GM19463 (cell line): ENCODE measurements around the gene CNNM2.
"Not testable (repeated sequence)": the region's sequence is repeated elsewhere in the genome, so short reads cannot be mapped to it uniquely, and the experiment has no call there.

Experiments
- ATAC-seq: cut with Tn5 transposase; IDR thresholded peaks from one replicate; pipeline ENCODE4 v1.9.1; 2021; ENCODE audit warnings: mild to moderate bottlenecking, moderate library complexity; ENCODE audit not compliant: unreplicated experiment

CNNM2 gene

GRCh38 chr10:103100620-103101019, 182.5 kb downstream of the CNNM2 start:
- no peak for ATAC-seq

GRCh38 chr10:103102195-103102594, 184.1 kb downstream of the CNNM2 start:
- no peak for ATAC-seq

- no peak for ATAC-seq
Measured at GRCh38 chr10:103103989-103104388, 185.9 kb downstream of the CNNM2 start.

- ATAC-seq: no peak
Measured at GRCh38 chr10:103104721-103105120, 186.6 kb downstream of the CNNM2 start.

- ATAC-seq: no peak
Measured at GRCh38 chr10:103105462-103105861, 187.4 kb downstream of the CNNM2 start.

DNA sequence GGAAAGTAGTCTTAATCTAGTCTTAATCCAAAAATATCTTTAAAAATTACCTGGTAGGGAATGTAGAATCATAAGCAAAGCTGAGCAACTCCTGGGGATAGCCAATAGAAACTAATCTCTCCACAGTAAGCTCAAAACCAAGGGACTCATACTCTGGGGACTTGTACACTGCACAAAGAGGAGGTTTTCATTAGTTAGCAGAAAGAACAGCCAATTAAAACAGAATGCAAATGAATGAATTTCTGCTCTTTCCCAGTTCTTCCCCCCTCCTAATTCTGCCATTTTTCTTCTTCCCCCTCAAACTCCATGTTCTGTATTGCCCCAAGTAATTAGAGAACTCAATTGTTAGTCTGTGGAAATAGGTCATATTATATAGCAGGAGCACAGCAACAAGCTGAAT, 188.4 kb downstream of the CNNM2 start:
- ATAC-seq: no peak

DNA sequence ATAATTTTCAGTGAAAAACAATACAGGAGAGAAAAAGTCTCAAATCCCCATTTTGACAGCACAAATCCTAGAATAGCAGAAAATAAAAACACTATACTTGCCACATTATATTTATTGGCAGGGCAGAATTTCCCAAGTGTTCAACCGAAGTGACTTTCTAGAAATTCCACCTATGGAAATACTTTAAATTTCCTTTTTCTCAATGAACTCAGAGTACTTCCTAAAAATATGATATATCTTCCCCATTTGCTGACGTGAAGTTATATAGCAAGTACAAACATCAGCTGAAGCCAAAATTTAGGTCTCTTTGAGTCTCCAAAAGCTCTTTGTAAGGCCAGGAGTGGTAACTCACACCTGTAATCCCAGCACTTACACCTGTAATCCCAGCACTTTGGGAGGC, 191.7 kb downstream of the CNNM2 start:
- no peak for ATAC-seq

GRCh38 chr10:103110407-103110806, 192.3 kb downstream of the CNNM2 start:
- ATAC-seq: no peak

DNA sequence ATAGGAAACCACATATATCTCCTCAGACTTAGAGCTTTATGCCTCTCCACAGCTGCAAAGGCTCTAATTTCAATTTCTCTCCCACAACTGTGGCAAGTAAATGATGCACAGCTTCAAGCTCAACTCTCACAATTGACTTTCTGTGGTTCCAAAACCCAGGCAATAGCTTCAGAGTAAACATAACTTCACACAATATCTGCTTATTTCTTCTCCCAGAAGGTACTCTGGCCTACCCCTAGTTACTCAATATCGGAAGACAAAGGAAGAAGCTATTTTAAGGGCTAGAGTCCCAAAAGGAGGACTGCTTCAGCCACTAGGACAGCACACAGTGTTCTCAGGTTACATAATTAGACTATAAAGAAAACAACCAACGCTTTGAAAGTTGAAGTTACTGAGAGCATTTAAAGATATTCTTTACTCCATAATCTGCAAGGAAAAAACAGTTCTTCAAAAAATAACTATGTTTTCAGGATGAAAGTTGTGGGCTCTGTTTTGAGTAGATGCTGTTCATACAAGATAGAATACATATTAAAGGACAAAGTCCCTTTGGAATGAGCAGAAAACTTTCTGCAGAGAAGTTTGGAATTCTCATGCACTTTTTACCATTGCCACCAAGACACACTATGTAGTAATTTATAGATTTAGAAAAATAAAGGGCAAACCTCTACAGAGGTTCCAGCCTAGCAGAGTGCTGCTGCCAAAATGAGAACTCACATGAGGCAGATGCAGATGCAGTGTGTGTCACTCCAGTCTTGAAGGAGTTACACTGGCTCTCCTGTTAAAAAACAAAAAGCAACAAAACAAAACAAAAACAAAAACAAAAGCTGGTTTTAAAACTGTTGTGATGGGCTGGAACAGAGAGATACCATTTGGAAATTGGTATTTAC, 193.2 kb downstream of the CNNM2 start:
- ATAC-seq: peak; percentile 64

GRCh38 chr10:103111918-103112877, 194.1 kb downstream of the CNNM2 start:
- peak; percentile 61 for ATAC-seq

GRCh38 chr10:103114876-103115275, 196.8 kb downstream of the CNNM2 start:
- ATAC-seq: no peak

GRCh38 chr10:103117247-103117646, 199.2 kb downstream of the CNNM2 start:
- no peak for ATAC-seq

DNA sequence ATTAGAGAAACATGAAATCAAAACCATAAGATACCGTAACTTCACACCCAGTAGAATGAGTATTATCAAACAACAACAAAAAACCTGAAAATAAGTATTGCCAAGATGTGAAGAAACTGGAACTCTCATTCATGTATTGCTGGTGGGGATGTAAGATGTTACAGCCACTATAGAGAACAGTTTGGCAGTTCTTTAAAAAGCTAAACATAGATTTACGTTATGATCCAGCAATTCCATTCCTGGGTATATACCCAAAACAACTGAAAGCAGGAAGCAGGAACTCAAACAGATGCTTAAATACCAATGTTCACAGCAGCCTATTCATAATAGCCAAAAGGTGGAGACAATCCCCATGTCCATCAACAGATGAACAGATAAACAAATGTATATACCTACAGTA, 202.5 kb downstream of the CNNM2 start:
- no peak for ATAC-seq

GRCh38 chr10:103120977-103121735, 203.1 kb downstream of the CNNM2 start:
- no peak for ATAC-seq

DNA sequence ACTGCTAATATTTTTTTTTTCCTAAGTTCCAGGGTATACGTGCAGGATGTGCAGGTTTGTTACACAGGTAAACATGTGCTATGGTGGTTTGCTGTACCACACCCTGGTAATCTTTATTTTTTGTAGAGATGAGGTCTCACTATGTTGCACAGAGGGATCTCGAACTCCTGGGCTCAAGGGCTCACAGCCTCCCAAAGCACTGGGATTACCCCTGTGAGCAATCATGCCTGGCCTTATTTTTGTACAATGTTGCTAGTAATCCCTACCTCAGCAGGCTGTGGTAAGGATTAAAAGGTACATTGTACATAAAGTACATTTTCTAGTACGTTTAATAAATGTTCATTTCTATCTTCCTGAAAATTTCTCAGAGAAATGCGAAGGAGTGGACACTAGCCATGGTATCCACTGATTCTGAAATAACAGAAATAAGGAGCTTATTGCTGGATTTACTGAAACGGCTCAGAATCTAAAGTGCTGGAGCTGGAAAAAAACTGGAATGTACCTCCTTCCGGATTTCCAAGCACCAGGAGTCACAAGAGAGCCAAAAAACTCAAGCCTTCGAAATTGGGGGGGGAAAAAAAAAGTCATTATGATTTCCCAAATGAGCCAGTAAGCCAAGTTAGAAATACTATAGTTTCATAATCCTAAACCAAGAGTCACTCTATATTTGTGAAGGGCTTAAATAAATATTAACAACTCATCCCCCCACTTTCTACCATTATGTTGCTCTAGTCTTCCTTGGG, 205.4 kb downstream of the CNNM2 start:
- ATAC-seq: no peak

DNA sequence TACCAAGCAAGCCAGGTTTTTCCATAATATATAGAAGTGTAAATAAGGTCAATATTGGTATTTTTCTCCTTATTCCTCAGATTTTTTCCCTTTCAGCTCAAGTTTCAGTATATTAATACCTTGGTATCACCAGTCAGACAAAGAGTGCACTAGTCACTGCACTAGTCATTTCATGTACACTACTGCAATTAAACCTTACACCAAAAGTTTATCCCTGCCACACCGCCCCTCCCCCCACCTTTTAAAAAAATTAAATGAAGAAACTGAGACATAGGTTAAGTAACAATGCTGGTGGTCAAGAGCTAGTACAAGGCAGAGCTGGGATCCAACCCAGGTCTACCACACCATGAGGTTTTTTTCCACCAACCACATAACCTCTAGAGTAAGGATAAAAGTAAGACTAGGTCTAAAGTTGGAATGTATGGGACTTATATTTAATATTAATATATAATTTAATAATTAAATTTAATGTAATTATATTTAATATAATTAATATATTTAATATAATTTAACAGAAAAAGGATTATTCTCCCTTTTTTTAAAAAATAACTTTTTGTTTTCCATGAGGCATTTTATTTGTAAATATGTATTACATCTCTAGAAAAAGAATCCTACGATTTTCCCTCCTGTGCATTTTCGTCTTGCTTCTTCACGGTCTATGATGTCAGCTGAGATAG, 206.5 kb downstream of the CNNM2 start:
- no peak for ATAC-seq

DNA sequence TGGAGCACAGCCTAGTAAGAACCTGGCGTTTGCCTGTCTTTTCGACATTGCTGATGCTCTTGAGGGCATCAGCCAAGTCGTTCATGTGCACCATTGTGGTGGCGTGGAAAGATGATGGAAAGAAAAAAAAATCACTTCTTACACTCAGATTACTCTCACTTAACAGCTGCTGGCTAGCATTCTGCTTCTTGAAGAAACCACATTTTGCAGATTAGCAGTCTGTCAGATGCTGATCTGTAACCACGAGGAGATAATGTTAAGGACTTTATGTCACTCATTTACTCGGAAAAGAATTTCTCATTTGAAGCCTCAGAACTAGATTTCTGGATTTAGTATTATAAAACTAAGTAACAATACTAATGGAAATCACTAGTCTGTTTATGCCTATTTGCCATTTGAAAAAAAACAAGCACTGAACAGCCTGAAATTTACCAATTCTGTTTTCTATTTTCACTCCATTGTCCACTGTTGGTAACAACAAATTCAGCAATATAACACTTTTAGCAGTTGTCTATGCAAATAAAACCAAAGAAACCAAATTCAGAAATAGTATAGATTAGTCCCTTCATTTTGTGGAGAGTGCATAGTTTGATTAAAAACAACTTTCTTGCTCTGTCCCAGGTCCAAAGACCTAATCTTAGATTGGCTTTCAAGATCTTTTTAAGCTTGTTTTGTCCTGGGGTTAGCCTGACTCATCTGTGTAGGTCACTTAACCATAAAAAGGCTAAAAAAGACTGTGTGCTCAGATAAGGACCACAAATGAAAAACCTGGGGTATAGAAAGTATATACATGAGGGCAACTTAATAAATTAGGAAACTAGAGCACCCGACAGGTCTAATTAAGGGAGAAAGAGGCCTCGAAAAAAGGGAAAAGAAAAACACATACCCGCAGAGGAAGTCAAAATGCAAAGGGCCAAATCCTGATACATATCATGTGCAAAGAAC, 207.5 kb downstream of the CNNM2 start:
- ATAC-seq: peak; percentile 96

DNA sequence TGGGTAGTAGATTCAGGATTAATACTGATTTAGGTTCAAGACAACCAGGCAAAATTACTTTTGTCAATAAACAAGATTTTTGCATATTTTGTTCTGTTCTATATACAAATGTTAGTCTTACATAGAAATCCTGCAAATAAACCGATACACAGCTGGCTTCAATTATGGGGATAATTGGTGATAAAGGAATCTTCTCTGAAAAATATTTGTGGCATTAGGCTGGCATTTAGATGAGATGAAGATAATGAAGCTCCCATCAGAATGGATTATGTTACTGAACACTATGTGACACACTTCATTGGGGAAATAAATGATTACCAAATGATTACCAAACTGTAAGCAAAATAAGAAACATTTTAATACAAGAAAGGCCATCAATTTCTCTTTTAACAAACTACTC, 209.1 kb downstream of the CNNM2 start:
- no peak for ATAC-seq

DNA sequence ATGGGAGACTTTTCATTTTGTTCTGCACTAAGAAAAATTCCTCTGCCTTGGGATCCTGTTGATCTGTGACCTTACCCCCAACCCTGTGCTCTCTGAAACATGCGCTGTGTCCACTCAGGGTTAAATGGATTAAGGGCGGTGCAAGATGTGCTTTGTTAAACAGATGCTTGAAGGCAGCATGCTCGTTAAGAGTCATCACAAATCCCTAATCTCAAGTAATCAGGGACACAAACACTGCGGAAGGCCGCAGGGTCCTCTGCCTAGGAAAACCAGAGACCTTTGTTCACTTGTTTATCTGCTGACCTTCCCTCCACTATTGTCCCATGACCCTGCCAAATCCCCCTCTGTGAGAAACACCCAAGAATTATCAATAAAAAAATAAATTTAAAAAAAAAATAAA, 212.1 kb downstream of the CNNM2 start:
- not testable (repeated sequence) for ATAC-seq
